GM12878 (cell line): ENCODE measurements around the gene FGD6. TPM values are rescaled to one million over a fixed set of nuclear protein-coding genes. Genes with fewer than 3 reads are reported as not detected.

Experiments
- ATAC-seq: fragments of 200-7000 bp; cut with Tn5 transposase; 3 replicates; pipeline ENCODE4 v1.9.1; 2020; ENCODE audit warnings: mild to moderate bottlenecking, moderate library complexity
- BruUV-seq: library from RNA; stranded (reverse); fragments of 400-500 nt; replicated peaks from 2 replicates; lab custom pipeline; 2021; lab: Mats Ljungman, UMichigan
- CTCF ChIA-PET: fragments of 300-600 bp; sonication (Branson Sonifier 250); formaldehyde crosslinking; extraction: SDS; loops from one replicate; lab custom pipeline; 2021; ENCODE audit warnings: inconsistent platforms; lab: Yijun Ruan, JAX
- POLR2A ChIA-PET: fragments of 350-600 bp; formaldehyde crosslinking; extraction: SDS; loops from one replicate; lab custom pipeline; 2021; ENCODE audit warnings: inconsistent platforms; lab: Charles Lee
- RAD21 ChIA-PET: fragments of 300-600 bp; sonication (Branson Sonifier 250); formaldehyde crosslinking; loops from one replicate; lab custom pipeline; 2023; ENCODE audit warnings: antibody characterized with exemption; ENCODE audit not compliant: unreplicated experiment; lab: Charles Lee
- SMC1A ChIA-PET: fragments of 300-600 bp; sonication (Branson Sonifier 250); formaldehyde crosslinking; loops from one replicate; lab custom pipeline; 2023; ENCODE audit not compliant: unreplicated experiment, uncharacterized antibody; lab: Charles Lee
- DNase-seq: peaks from one replicate; pipeline ENCODE4 v3.0.0-alpha.2; 2011; ENCODE audit warnings: low read depth, low spot score
- FAIRE-seq: peaks from 3 replicates; lab custom pipeline; 2011; peaks lifted over from hg19 to GRCh38; lab: Jason Lieb, UNC
- H2AFZ ChIP-seq: 2 replicates; pipeline ENCODE4 v1.6.0; 2011; ENCODE audit warnings: low read depth, low read length, control low read depth; ENCODE audit not compliant: control insufficient read depth
- H3K27ac ChIP-seq: 2 replicates; pipeline ENCODE4 v1.5.1; 2011; ENCODE audit warnings: control low read depth; ENCODE audit not compliant: control insufficient read depth, insufficient read depth
- H3K27me3 ChIP-seq, 2 experiments: replicated peaks in 1 of 2; 2 replicates each; pipeline versions ENCODE4 v1.6.0 to v1.6.1; 2011; ENCODE audit warnings: low read length in 1 of 2; ENCODE audit not compliant: control insufficient read depth in 2 of 2, insufficient read depth in 2 of 2
- H3K36me3 ChIP-seq, 2 experiments: 2 replicates each; pipeline ENCODE4 v1.5.1; 2011; ENCODE audit warnings: low read length in 1 of 2; ENCODE audit not compliant: control insufficient read depth in 2 of 2, insufficient read depth in 2 of 2
- H3K4me1 ChIP-seq: 2 replicates; pipeline ENCODE4 v1.6.1; 2011; ENCODE audit warnings: mild to moderate bottlenecking, low read length, moderate library complexity, mixed read lengths; ENCODE audit not compliant: control insufficient read depth, insufficient read depth
- H3K4me2 ChIP-seq: 2 replicates; pipeline ENCODE4 v1.6.0; 2011; ENCODE audit warnings: control low read depth; ENCODE audit not compliant: control insufficient read depth, insufficient read depth
- H3K4me3 ChIP-seq: fragments of 200-600 bp; sonication (generic); 2 replicates; pipeline ENCODE4 v1.5.1; 2016
- H3K79me2 ChIP-seq: 2 replicates; pipeline ENCODE4 v1.6.0; 2011; ENCODE audit warnings: low read length; ENCODE audit not compliant: control insufficient read depth, insufficient read depth
- H3K9ac ChIP-seq: 2 replicates; pipeline ENCODE4 v1.8.0; 2011; ENCODE audit warnings: low read length, control low read depth, mixed read lengths; ENCODE audit not compliant: control insufficient read depth, insufficient read depth
- H3K9me3 ChIP-seq: replicated peaks from 3 replicates; pipeline ENCODE4 v1.5.1; 2011; ENCODE audit warnings: mild to moderate bottlenecking, low read length; ENCODE audit not compliant: control insufficient read depth, insufficient read depth
- H4K20me1 ChIP-seq: 2 replicates; pipeline ENCODE4 v1.6.0; 2011; ENCODE audit not compliant: control insufficient read depth, insufficient read depth
- BMI1 ChIP-seq: fragments of 450-650 bp; IDR thresholded peaks from 2 replicates; pipeline ENCODE4 v1.6.1; 2016; ENCODE audit warnings: mild to moderate bottlenecking, moderate library complexity, borderline replicate concordance
- ESRRA ChIP-seq: IDR thresholded peaks from 2 replicates; pipeline ENCODE4 v1.6.1; 2012; ENCODE audit warnings: mild to moderate bottlenecking, low read length, improper control_type of control experiment
- GATAD2B ChIP-seq: fragments of 450-650 bp; conservative IDR thresholded peaks from 2 replicates; pipeline ENCODE4 v1.6.1; 2017; ENCODE audit warnings: low read depth, mild to moderate bottlenecking, moderate library complexity
- IKZF1 ChIP-seq: fragments of 450-650 bp; conservative IDR thresholded peaks from 2 replicates; pipeline ENCODE4 v1.6.1; 2017; ENCODE audit warnings: antibody characterized with exemption, mild to moderate bottlenecking
- MLLT1 ChIP-seq: fragments of 450-650 bp; IDR thresholded peaks from 2 replicates; pipeline ENCODE4 v1.6.1; 2016; ENCODE audit warnings: mild to moderate bottlenecking
- MTA3 ChIP-seq: IDR thresholded peaks from 2 replicates; pipeline ENCODE4 v1.6.1; 2012; ENCODE audit warnings: low read length, inconsistent platforms, borderline replicate concordance
- NFYA ChIP-seq: IDR thresholded peaks from 2 replicates; pipeline ENCODE4 v1.6.1; 2011; ENCODE audit warnings: low read depth, mild to moderate bottlenecking, low read length, improper control_type of control experiment, borderline replicate concordance
- RFX5 ChIP-seq: IDR thresholded peaks from 2 replicates; pipeline ENCODE4 v1.6.1; 2011; ENCODE audit warnings: low read depth, low read length, improper control_type of control experiment
- SP1 ChIP-seq: IDR thresholded peaks from one replicate; pipeline ENCODE4 v1.6.1; 2011; ENCODE audit warnings: low read depth, low read length
- TARDBP ChIP-seq: IDR thresholded peaks from 2 replicates; pipeline ENCODE4 v1.6.1; 2016; ENCODE audit warnings: borderline replicate concordance
- YY1 ChIP-seq: IDR thresholded peaks from 2 replicates; pipeline ENCODE4 v1.6.1; 2011; ENCODE audit warnings: low read depth, mild to moderate bottlenecking, low read length
- ZNF384 ChIP-seq: IDR thresholded peaks from 2 replicates; pipeline ENCODE4 v1.6.1; 2012; ENCODE audit warnings: low read depth, mild to moderate bottlenecking, low read length, improper control_type of control experiment, borderline replicate concordance
- ZNF592 ChIP-seq: fragments of 450-650 bp; IDR thresholded peaks from 2 replicates; pipeline ENCODE4 v1.6.1; 2017; ENCODE audit warnings: mild to moderate bottlenecking, moderate library complexity
- WGBS: methylation state at CpG from one replicate; pipeline ENCODE4 v1.1.6; 2016; ENCODE audit warnings: low lambda C conversion rate; ENCODE audit not compliant: insufficient replicate concordance, insufficient coverage; ENCODE audit errors: missing lambda C conversion rate; 5-methylcytosine and 5-hydroxymethylcytosine counted together
- in situ Hi-C: fragments of 300-500 bp; cut with MboI; formaldehyde crosslinking; loops from 9 replicates; pipeline ENCODE4 v1.14.3; 2018; ENCODE audit warnings: mixed read lengths
- intact Hi-C: fragments of 100-400 bp; cut with micrococcal nuclease; formaldehyde crosslinking; loops from one replicate; pipeline ENCODE4 v1.14.2; 2022; ENCODE audit not compliant: unreplicated experiment
- polyA plus RNA-seq, 11 experiments: library from polyadenylated mRNA; depleted of rRNA in 4 of 11; unstranded in 6 of 11; stranded (reverse) in 5 of 11; fragments of >200 nt; fragmentation: Nextera tagmentation in 4 of 11; fragmentation: Illumina TruSeq in 1 of 11; extraction: Ambion mirVana in 4 of 11; extraction: Trizol in 1 of 11; gene quantifications; 1 replicate in 1 of 11; 2 replicates in 10 of 11; pipeline versions ENCODE4 v1.2.1 to v1.2.3, GENCODE V29; 2011 to 2016; ENCODE audit warnings: inconsistent platforms in 2 of 11, missing spikeins in 2 of 11, low read depth in 1 of 11
- total RNA-seq, 4 experiments: library from RNA; depleted of rRNA in 3 of 4; stranded (reverse); fragments of >200 nt in 3 of 4; fragmentation: Illumina TruSeq in 1 of 4; extraction: Trizol in 1 of 4; gene quantifications; 2 replicates each; pipeline versions ENCODE4 v1.2.1 to v1.2.3, GENCODE V29; 2013 to 2021

Gene FGD6
- total and polyA plus RNA-seq, 10 of the 15 experiments (the other 5 are each of a cell fraction or from before 2014, with no cell fraction given): 2.4 to 15.5 (median 8.9) TPM

GRCh38 chr12:95054206-95054605 lies 163.1 kb downstream of the FGD6 start:
- DNase-seq: no peak
- 100% methylated on average over 2 of the region's 2 CpGs for WGBS
- in situ Hi-C loops: no loop called here
- Histone ChIP-seq H3K9me3 (no peaks in the 10 kb centered on the region), H3K9ac (no peak overlapping the region)
- no TSS peak for BruUV-seq
- TF ChIP-seq IKZF1: no peak
- no peak for TF ChIP-seq TARDBP
- TF ChIP-seq, all 136 proteins: peak for 0
- ChIA-PET SMC1A (interaction anchor here (0.8 to 1.0 kb wide), 2 partner anchors 10 to 81 kb away, joined by 3 read pairs; no protein-coding TSS in a partner anchor), RAD21 (interaction anchor here (0.6 to 0.7 kb wide), 2 partner anchors 61 to 417 kb away, joined by 3 to 4 read pairs; no protein-coding TSS in a partner anchor), POLR2A (interaction anchor here (0.6 kb wide), 1 partner anchor 92 kb away, joined by 4 read pairs; no protein-coding TSS in a partner anchor), CTCF (no interaction called here)
- ATAC-seq (no peak), FAIRE-seq (no peak)
- Histone ChIP-seq H3K4me2 (no peak overlapping the region), H3K27ac (no peak overlapping the region), H2AFZ (no peak overlapping the region), H3K4me1 (no peaks in the 10 kb centered on the region), H3K27me3 (no peaks in the 10 kb centered on the region), H4K20me1 (no peaks in the 10 kb centered on the region), H3K4me3 (no peak overlapping the region), H3K36me3 (peaks cover 3 to 10% of the 10 kb centered on the region in 2 experiments; a peak in 3 of 4 replicates), H3K79me2 (no peaks in the 10 kb centered on the region)
- intact Hi-C loops: no loop called here

GRCh38 chr12:95051241-95051640 lies 166.0 kb downstream of the FGD6 start:
- intact Hi-C loops (no loop called here), in situ Hi-C loops (no loop called here)
- Histone ChIP-seq H3K9ac (no peak overlapping the region), H3K36me3 (peaks cover 3 to 17% of the 10 kb centered on the region in 2 experiments; a peak in 3 of 4 replicates), H3K4me3 (no peak overlapping the region), H3K9me3 (no peaks in the 10 kb centered on the region), H3K4me1 (no peaks in the 10 kb centered on the region), H3K4me2 (no peak overlapping the region), H4K20me1 (no peaks in the 10 kb centered on the region), H3K79me2 (no peaks in the 10 kb centered on the region), H3K27me3 (no peaks in the 10 kb centered on the region), H3K27ac (no peak overlapping the region), H2AFZ (no peak overlapping the region)
- SMC1A ChIA-PET: no interaction called here
- no TSS peak for BruUV-seq
- WGBS: 65% methylated on average over 4 of the region's 4 CpGs
- no peak for FAIRE-seq
- CTCF ChIA-PET: interaction anchor here (0.6 kb wide), 1 partner anchor 216 kb away, joined by 3 read pairs; no protein-coding TSS in a partner anchor
- RAD21 ChIA-PET: no interaction called here
- DNase-seq: no peak
- no peak for ATAC-seq
- POLR2A ChIA-PET: no interaction called here
- TF ChIP-seq ESRRA: no peak
- no peak for TF ChIP-seq ZNF592
- no peak for TF ChIP-seq NFYA
- TF ChIP-seq GATAD2B: no peak
- TF ChIP-seq SP1: no peak
- TF ChIP-seq MTA3: no peak
- no peak for TF ChIP-seq RFX5
- TF ChIP-seq YY1: no peak
- TF ChIP-seq BMI1: no peak
- TF ChIP-seq ZNF384: no peak
- TF ChIP-seq MLLT1: no peak
